ENCODE data around the gene C16orf74. TPM values are rescaled to one million over a fixed set of nuclear protein-coding genes. Genes with fewer than 3 reads are reported as not detected.

The C16orf74 gene
- total RNA-seq, 2 experiments from 2014 or later, result 0.33 to 0.53 TPM

DNA sequence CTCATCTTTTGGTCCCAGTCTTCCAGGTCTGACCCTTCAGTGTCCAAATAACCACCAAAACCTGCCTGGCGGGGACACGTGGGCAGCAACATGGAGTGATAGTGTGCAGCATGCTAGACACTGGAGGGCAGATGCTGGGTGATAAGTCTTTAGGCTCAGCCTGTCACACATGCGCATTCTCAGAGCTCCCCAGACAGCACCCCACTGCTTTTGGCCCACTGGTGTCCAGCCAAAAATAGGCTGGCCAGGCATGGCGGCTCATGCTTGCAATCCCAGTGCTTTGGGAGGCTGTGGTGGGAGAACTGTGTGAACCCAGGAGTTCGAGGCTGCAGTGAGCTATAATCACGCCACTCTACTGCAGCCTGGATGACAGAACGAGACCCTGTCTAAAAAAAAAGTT is 74.4 kb downstream of the C16orf74 start:
- Mint-ChIP-seq H3K36me3 (ENCODE audit: low read depth) (peaks cover 63% of the 10 kb centered on the region), H3K27me3 (no peaks in the 10 kb centered on the region)

DNA sequence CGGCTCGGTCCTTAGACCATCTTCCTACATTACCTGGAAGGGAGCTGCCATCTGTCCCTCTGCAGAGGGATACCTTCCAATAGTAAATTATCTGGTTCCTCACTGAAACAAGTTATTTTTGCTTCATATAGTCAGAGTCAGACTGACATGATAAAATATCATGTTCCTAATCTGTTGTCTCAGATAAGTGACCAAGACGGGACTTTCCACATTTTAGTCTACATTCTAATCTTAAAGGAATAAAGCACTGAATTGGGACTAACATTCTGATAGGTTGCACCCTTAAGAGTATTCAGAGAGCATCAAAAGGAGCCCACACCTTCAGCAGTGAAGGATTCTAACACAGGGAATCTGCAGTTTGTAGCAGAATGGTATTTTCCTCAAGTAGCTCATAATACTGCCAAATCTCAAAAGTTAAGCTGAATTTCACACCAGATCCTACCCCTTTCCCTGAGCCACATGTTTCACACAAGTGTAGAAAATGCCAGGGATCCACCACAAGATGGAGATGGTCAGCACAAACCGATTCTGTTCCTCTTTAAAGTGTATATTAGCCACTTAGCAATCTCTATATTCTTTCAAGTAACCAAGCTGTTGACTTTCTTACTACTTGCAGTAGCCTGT is 75.5 kb downstream of the C16orf74 start:
- DNase-seq, result no peak
- Mint-ChIP-seq H3K27ac (no peak overlapping the region), H3K9me3 (no peaks in the 10 kb centered on the region), H3K4me1 (peaks cover 17% of the 10 kb centered on the region), H3K27me3 (no peaks in the 10 kb centered on the region), H3K36me3 (ENCODE audit: low read depth) (peaks cover 60% of the 10 kb centered on the region), H3K4me3 (no peak overlapping the region)
- ChIA-PET CTCF (interaction anchor here (0.8 to 2.1 kb wide), 4 partner anchors 9 to 42 kb away, joined by 3 to 9 read pairs (median 4); no protein-coding TSS in a partner anchor), POLR2A (no interaction called here)

More for the DNA sequence above, 74.4 kb downstream of the C16orf74 start:
- ChIA-PET POLR2A (interaction anchor here (2.1 kb wide), 1 partner anchor 10 kb away, joined by 5 read pairs; no protein-coding TSS in a partner anchor), CTCF (interaction anchor here (1.0 to 1.1 kb wide), 2 partner anchors 39 to 41 kb away, joined by 3 to 4 read pairs; no protein-coding TSS in a partner anchor)
- Mint-ChIP-seq H3K4me1 (peaks cover 27% of the 10 kb centered on the region), H3K27ac (no peak overlapping the region), H3K9me3 (no peaks in the 10 kb centered on the region), H3K4me3 (no peak overlapping the region)
- DNase-seq, result no peak

DNA sequence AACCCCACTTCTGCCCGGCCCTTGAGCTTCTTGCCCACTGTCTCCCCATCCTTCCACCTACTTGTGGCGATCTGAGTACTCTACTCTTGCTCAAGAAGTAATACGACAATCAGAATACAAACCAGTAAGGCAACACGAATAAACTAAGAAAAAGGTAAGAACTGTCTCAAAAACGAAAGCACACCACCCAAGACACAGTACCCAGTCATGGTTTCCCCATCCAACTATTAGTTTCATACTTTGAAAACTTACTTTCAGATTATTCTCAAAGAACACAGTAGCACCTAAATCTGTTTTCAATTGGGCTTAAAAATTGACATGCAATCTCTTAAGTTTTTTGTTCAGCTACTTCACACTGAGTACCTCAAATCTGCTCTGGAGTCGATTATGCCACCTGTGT is 76.1 kb downstream of the C16orf74 start:
- peaks cover 59% of the 10 kb centered on the region for H3K36me3 Mint-ChIP-seq (ENCODE audit: low read depth)
- ChIA-PET CTCF (interaction anchor here (0.8 to 2.1 kb wide), 5 partner anchors 9 to 59 kb away, joined by 3 to 9 read pairs (median 4); no protein-coding TSS in a partner anchor), POLR2A (interaction anchor here (0.6 kb wide), 1 partner anchor 11 kb away, joined by 3 read pairs; no protein-coding TSS in a partner anchor)
- H3K9me3 Mint-ChIP-seq, result no peaks in the 10 kb centered on the region
- no peaks in the 10 kb centered on the region for H3K27me3 Mint-ChIP-seq
- H3K4me3 Mint-ChIP-seq, result no peak overlapping the region
- H3K27ac Mint-ChIP-seq, result peak overlapping the region; percentile 37
- DNase-seq, result no peak
- H3K4me1 Mint-ChIP-seq, result peaks cover 13% of the 10 kb centered on the region

DNA sequence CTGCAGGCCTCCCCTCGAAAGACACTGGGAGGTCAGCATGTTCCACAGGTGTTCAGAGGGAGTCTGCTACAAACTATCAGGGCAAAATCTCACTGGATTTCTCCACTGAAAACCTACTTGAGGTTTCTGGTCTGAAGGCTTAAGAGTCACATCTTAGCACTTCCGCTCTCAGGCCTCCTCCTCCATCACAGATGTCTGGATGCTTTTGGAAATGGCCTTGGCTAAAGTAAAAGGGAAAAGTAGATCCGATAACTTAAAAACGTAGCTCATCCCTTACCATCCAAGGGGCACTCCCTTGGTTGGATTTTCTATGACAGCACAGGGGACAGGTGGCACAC is 76.5 kb downstream of the C16orf74 start:
- Mint-ChIP-seq H3K27ac (no peak overlapping the region), H3K9me3 (no peaks in the 10 kb centered on the region), H3K4me1 (peaks cover 11% of the 10 kb centered on the region), H3K27me3 (no peaks in the 10 kb centered on the region), H3K4me3 (no peak overlapping the region), H3K36me3 (ENCODE audit: low read depth) (peaks cover 56% of the 10 kb centered on the region)
- DNase-seq, result no peak
- POLR2A ChIA-PET, result interaction anchor here (0.6 kb wide), 1 partner anchor 11 kb away, joined by 3 read pairs; no protein-coding TSS in a partner anchor
- CTCF ChIA-PET, result interaction anchor here (0.8 to 2.1 kb wide), 4 partner anchors 8 to 58 kb away, joined by 3 to 9 read pairs (median 4); no protein-coding TSS in a partner anchor

DNA sequence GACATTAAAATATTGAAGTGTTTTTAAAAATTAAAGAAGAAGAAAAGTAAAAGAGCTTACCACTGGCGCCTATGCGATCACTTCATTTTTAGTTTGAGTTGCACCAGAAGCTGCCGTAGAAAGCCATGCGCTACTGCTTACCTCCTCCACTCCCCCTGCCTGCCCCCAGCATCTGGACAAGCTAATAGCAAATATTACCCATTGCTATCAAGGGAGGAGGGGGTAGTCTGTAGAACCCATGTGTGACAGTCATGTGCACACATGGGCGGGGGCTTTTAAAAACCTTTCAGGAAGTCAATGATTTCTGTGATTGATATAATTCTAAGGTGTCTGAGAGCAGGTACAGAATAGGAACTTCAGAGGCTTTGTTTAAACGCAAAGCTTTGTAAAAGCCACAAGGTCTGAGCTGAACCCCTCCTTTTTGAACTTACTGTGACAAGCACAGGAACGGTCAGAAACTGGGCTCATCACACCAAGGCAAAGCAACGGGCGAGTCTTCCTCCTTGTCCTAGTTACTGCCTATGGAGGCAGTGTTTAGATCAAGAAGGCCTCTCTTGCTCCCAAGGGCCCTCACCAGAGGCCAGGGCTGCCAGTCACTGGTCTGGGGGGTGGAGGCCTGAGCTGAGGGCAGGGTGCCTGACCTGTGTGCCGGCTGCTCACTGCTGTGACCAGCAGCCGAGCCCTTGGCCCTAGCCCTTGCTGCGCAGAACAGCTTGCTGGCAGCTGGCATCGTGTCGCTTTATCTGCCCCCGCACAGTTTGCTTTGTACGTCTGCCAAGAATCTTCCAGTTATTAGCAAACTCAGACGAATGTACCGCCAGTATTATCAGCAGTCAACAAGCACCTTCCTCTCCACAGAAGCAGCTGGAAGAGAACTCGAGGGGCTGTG is 77.1 kb downstream of the C16orf74 start:
- no peak for DNase-seq
- CTCF ChIA-PET, result interaction anchor here (0.9 to 2.1 kb wide), 4 partner anchors 9 to 58 kb away, joined by 3 to 9 read pairs (median 4); no protein-coding TSS in a partner anchor
- no peaks in the 10 kb centered on the region for H3K9me3 Mint-ChIP-seq
- H3K4me1 Mint-ChIP-seq, result peaks cover 11% of the 10 kb centered on the region
- H3K27ac Mint-ChIP-seq, result no peak overlapping the region
- no peaks in the 10 kb centered on the region for H3K27me3 Mint-ChIP-seq
- peaks cover 53% of the 10 kb centered on the region for H3K36me3 Mint-ChIP-seq (ENCODE audit: low read depth)
- H3K4me3 Mint-ChIP-seq, result no peak overlapping the region
- POLR2A ChIA-PET, result interaction anchor here (0.6 to 1.1 kb wide), 2 partner anchors 10 to 12 kb away, joined by 3 read pairs; no protein-coding TSS in a partner anchor

DNA sequence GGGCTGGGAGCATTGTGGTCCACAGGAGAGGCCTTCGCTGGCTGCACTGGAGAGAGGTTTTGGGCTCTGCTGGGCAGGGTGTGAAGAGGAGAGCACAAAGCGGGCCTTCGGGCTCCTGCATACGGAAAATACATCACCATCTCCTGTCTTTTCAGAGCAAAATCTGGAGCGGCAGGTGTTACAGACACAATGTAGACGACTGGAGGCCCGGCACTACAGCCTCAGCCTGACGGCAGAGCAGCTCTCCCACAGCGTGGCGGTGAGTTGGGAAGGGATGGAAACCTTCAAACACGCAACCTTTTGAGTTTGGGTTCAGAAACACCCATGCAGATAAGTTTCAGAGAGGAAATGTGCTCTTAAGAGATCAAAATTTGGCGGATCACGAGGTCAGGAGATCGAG is 80.1 kb downstream of the C16orf74 start:
- no peak overlapping the region for H3K4me3 Mint-ChIP-seq
- DNase-seq, result no peak
- H3K27ac Mint-ChIP-seq, result no peak overlapping the region
- H3K4me1 Mint-ChIP-seq, result peaks cover 4% of the 10 kb centered on the region
- peaks cover 56% of the 10 kb centered on the region for H3K36me3 Mint-ChIP-seq (ENCODE audit: low read depth)
- POLR2A ChIA-PET, result no interaction called here
- CTCF ChIA-PET, result no interaction called here
- no peaks in the 10 kb centered on the region for H3K27me3 Mint-ChIP-seq
- H3K9me3 Mint-ChIP-seq, result no peaks in the 10 kb centered on the region

DNA sequence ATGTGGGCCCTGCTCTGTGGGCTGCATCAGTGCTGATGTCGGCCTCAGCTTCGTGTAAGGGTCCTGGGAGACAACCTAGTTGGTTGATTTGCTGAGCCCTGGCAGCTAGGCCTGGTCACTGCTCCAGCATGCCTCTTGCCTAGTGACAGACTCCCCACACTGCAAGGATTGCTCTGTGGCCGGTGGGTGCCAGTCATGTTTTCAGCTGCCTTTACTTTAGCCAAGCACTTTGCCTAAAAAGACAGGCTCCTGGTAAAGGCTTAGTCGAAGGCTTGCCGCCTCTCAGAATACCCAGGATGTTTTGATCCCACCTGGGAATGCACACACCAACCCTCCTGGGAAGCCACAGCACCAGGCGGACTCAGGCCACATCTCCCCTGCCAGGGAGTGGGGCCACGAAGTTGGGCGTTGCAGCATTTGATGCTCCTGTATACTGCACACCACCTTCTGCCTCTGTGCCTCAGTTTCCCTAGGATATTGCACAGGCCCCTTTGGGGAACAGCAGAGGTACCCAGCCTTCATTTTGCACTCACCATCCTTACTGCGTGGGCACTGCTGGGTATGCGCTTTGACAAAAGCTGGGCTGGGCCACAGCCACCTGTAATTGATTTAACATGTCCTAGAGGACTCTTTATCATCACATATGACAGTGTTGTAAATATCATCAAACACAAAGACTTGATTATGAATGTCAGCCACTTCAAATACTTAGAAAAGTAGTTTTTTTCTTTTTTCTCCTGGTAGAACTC is 82.0 kb downstream of the C16orf74 start:
- ChIA-PET CTCF (no interaction called here), POLR2A (no interaction called here)
- no peak overlapping the region for H3K27ac Mint-ChIP-seq
- H3K9me3 Mint-ChIP-seq, result no peaks in the 10 kb centered on the region
- no peaks in the 10 kb centered on the region for H3K27me3 Mint-ChIP-seq
- H3K4me3 Mint-ChIP-seq, result no peak overlapping the region
- no peak for DNase-seq
- H3K4me1 Mint-ChIP-seq, result no peaks in the 10 kb centered on the region
- H3K36me3 Mint-ChIP-seq (ENCODE audit: low read depth), result peaks cover 54% of the 10 kb centered on the region

DNA sequence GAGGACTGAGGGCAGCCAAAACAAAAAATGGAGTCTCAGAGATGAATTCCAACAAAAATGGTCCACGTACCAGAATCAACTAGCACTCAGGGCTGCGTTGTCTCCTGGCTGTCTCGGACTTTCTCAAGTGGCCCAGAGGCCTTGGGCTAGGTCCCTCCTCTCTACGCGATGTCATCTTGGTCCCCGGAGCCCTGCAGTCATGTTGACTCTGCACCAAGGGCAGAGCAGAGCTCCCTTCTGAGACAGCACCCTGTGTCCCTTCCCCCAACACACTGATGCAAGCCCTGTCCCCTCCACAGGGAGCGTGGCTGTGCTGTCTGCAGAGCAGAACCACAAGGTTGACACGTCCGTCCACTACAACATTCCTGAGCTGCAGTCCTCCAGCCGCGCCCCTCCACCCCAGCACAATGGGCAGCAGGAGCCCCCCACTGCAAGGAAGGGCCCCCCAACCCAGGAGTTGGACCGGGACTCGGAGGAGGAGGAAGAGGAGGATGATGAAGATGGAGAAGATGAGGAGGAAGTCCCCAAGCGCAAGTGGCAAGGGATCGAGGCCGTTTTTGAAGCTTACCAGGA is 83.0 kb downstream of the C16orf74 start:
- CTCF ChIA-PET, result no interaction called here
- Mint-ChIP-seq H3K4me3 (no peak overlapping the region), H3K27ac (no peak overlapping the region), H3K27me3 (no peaks in the 10 kb centered on the region), H3K9me3 (no peaks in the 10 kb centered on the region), H3K36me3 (ENCODE audit: low read depth) (peaks cover 56% of the 10 kb centered on the region), H3K4me1 (no peaks in the 10 kb centered on the region)
- POLR2A ChIA-PET, result no interaction called here
- no peak for DNase-seq

DNA sequence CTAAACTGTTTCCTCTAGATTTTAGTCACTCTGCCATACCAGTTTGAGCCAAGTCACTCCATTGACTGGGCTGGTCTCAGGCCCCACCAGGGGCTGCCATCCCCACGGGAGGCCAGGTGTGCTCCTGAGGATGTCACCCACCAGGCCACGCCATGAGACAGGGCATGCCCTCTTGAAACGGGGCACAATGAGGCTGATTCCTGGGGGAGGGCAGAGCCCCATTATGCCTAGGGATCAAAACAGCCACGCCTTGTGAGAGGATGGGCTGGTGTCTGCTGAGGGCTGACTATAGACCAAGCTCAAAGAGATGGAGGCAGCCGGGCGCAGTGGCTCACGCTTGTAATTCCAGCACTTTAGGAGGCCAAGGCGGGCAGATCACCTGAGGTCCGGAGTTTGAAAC is 83.6 kb downstream of the C16orf74 start:
- DNase-seq, result no peak
- no peaks in the 10 kb centered on the region for H3K9me3 Mint-ChIP-seq
- H3K4me1 Mint-ChIP-seq, result no peaks in the 10 kb centered on the region
- no peak overlapping the region for H3K27ac Mint-ChIP-seq
- POLR2A ChIA-PET, result no interaction called here
- no peak overlapping the region for H3K4me3 Mint-ChIP-seq
- H3K36me3 Mint-ChIP-seq (ENCODE audit: low read depth), result peaks cover 51% of the 10 kb centered on the region
- H3K27me3 Mint-ChIP-seq, result no peaks in the 10 kb centered on the region
- CTCF ChIA-PET, result no interaction called here

DNA sequence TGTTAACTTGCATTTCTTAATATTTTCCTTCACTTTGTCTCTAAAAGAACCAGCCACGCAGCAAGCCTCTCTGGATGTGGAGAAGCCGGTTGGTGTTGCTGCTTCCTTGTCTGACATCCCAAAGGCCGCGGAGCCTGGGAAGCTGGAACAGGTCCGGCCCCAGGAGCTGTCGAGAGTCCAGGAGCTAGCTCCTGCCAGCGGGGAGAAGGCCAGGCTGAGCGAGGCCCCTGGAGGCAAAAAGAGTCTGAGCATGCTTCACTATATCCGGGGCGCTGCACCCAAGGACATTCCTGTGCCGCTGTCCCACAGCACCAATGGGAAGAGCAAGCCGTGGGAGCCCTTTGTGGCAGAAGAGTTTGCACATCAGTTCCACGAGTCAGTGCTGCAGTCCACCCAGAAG is 85.0 kb downstream of the C16orf74 start:
- no peaks in the 10 kb centered on the region for H3K4me1 Mint-ChIP-seq
- no peaks in the 10 kb centered on the region for H3K27me3 Mint-ChIP-seq
- ChIA-PET POLR2A (no interaction called here), CTCF (interaction anchor here (1.6 kb wide), 1 partner anchor 9 kb away, joined by 3 read pairs; no protein-coding TSS in a partner anchor)
- H3K27ac Mint-ChIP-seq, result no peak overlapping the region
- H3K4me3 Mint-ChIP-seq, result no peak overlapping the region
- no peak for DNase-seq
- peaks cover 47% of the 10 kb centered on the region for H3K36me3 Mint-ChIP-seq (ENCODE audit: low read depth)
- no peaks in the 10 kb centered on the region for H3K9me3 Mint-ChIP-seq

DNA sequence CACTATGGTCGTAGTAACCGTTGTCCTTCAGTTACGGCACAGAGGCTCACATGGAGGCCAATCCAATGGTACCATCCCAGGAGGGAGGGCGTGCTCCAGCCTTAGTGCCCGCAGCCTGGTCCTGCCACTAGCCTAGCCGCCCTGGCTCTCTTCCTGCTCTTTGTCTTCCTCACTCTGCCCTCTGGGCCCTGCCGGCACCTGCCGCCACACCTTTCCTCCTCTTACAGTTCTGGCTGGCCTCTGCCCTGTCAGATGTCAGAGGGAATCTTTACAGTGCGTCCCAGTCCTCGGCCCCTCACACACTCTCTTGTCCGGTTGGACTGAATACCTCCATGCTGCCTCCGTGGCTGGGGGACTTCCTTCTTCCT is 85.5 kb downstream of the C16orf74 start:
- H3K4me3 Mint-ChIP-seq, result no peak overlapping the region
- ChIA-PET CTCF (interaction anchor here (1.6 kb wide), 1 partner anchor 10 kb away, joined by 3 read pairs; no protein-coding TSS in a partner anchor), POLR2A (no interaction called here)
- H3K9me3 Mint-ChIP-seq, result no peaks in the 10 kb centered on the region
- H3K27ac Mint-ChIP-seq, result no peak overlapping the region
- no peaks in the 10 kb centered on the region for H3K27me3 Mint-ChIP-seq
- H3K36me3 Mint-ChIP-seq (ENCODE audit: low read depth), result peaks cover 41% of the 10 kb centered on the region
- no peaks in the 10 kb centered on the region for H3K4me1 Mint-ChIP-seq
- DNase-seq, result no peak

DNA sequence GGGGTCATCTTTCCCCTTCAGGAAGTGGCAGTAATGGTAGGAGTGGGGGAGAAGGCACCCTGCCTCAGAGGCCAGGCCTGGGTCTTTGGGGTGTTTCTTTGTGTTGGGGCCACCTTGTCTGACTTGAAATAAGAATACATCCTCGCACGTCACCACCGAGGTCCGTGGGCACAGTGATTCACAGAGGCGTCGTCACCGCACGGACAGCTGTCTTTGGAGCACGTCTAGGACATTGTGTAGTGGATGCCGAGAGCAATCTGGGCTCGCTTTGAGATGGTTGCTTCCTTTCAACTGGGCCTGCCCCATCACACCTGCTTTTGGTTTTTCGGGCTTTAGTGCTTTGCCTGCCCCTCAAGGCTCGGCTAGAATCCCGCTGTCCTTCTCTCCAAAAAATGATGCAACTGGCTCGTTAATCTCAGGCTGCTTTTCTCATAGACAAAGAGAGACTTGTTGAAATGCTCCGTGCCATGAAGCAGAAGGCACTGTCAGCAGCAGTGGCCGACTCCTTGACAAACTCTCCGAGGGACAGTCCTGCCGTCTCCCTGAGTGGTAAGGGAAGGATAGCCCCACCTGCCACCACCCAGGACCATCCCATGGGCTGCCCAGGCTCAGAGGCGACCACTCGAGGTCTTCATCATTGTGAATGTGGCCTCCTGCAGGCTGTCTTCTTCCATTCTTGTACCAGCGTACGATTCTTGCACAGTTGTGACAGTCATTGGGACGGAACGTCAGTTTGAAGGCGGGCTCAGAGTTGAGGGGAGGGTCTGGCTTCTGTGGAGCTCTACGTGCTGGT is 86.1 kb downstream of the C16orf74 start:
- CTCF ChIA-PET, result no interaction called here
- POLR2A ChIA-PET, result no interaction called here
- H3K4me1 Mint-ChIP-seq, result no peaks in the 10 kb centered on the region
- DNase-seq, result no peak
- no peaks in the 10 kb centered on the region for H3K9me3 Mint-ChIP-seq
- peaks cover 37% of the 10 kb centered on the region for H3K36me3 Mint-ChIP-seq (ENCODE audit: low read depth)
- H3K27ac Mint-ChIP-seq, result no peak overlapping the region
- H3K4me3 Mint-ChIP-seq, result no peak overlapping the region
- H3K27me3 Mint-ChIP-seq, result no peaks in the 10 kb centered on the region
